Dedifferentiated amniotic fluid mesenchymal stem cell (primary cell): ENCODE measurements around the gene CHPF2.

Experiments
- DNase-seq: peaks from one replicate; pipeline ENCODE4 v3.0.0-alpha.2; 2016; ENCODE audit errors: extremely low spot score

Gene CHPF2

GRCh38 chr7:151232091-151232916, at the start of gene CHPF2:
Gene CHPF2 (plus strand): TSS chr7:151232483. CDS start chr7:151234012, 1,529 bp downstream.
- DNase-seq: peak; percentile 84

GRCh38 chr7:151185762-151186639, 46.3 kb upstream of the CHPF2 start:
- DNase-seq: no peak

- no peak for DNase-seq
These were observed 45.5 kb upstream of the CHPF2 start, which contains the start of gene ASB10 for GRCh38 chr7:151186640-151187408. Gene ASB10 (minus strand): TSS chr7:151187250. CDS start chr7:151187130, 120 bp downstream.

GRCh38 chr7:151187409-151188251, 44.7 kb upstream of the CHPF2 start:
- DNase-seq: no peak

GRCh38 chr7:151188252-151188542, 44.1 kb upstream of the CHPF2 start:
- DNase-seq: no peak

GRCh38 chr7:151189038-151189437, 43.2 kb upstream of the CHPF2 start:
- no peak for DNase-seq

GRCh38 chr7:151191544-151191943, 40.7 kb upstream of the CHPF2 start:
- DNase-seq: no peak

- no peak for DNase-seq
These were observed 40.2 kb upstream of the CHPF2 start for GRCh38 chr7:151192002-151192539.

GRCh38 chr7:151193203-151193978, 38.9 kb upstream of the CHPF2 start:
- DNase-seq: no peak

- DNase-seq: no peak
These were observed 38.1 kb upstream of the CHPF2 start for GRCh38 chr7:151194188-151194587.

GRCh38 chr7:151195616-151196450, 36.5 kb upstream of the CHPF2 start:
- no peak for DNase-seq

- no peak for DNase-seq
These were observed 34.4 kb upstream of the CHPF2 start for GRCh38 chr7:151197932-151198331.

- no peak for DNase-seq
These were observed 33.1 kb upstream of the CHPF2 start for GRCh38 chr7:151198945-151199848.

GRCh38 chr7:151201344-151201743, 30.9 kb upstream of the CHPF2 start:
- DNase-seq: no peak

- no peak for DNase-seq
These were observed 30.5 kb upstream of the CHPF2 start for GRCh38 chr7:151201751-151202150.

- no peak for DNase-seq
These were observed 29.4 kb upstream of the CHPF2 start for GRCh38 chr7:151202836-151203235.

- no peak for DNase-seq
These were observed 27.8 kb upstream of the CHPF2 start for GRCh38 chr7:151204383-151205032.

GRCh38 chr7:151205730-151206129, 26.6 kb upstream of the CHPF2 start:
- DNase-seq: no peak
